Measurements from ENCODE around the gene LANCL3.

LANCL3 gene

GRCh38 chrX:37684973-37685372 lies 113.5 kb downstream of the LANCL3 start:
- DNase-seq, result no peak

GRCh38 chrX:37685381-37686359 lies 114.2 kb downstream of the LANCL3 start, which contains the start of gene XK:
Gene XK (plus strand): TSS chrX:37685791. CDS start chrX:37685962, 171 bp downstream.
- peak in 4 of 5 donors; percentile 1 to 29 (median 6) for DNase-seq

- no peak for DNase-seq
Measured at GRCh38 chrX:37686369-37686995, 115.0 kb downstream of the LANCL3 start.

- no peak for DNase-seq
Measured at GRCh38 chrX:37686996-37687395, 115.5 kb downstream of the LANCL3 start.

- no peak for DNase-seq
Measured at GRCh38 chrX:37690119-37690518, 118.7 kb downstream of the LANCL3 start.

GRCh38 chrX:37692918-37693317 lies 121.5 kb downstream of the LANCL3 start:
- DNase-seq, result no peak

GRCh38 chrX:37697169-37697760 lies 125.8 kb downstream of the LANCL3 start:
- DNase-seq, result no peak

GRCh38 chrX:37701588-37701987 lies 130.1 kb downstream of the LANCL3 start:
- no peak for DNase-seq

- no peak for DNase-seq
Measured at GRCh38 chrX:37711991-37712390, 140.5 kb downstream of the LANCL3 start.

- no peak for DNase-seq
Measured at GRCh38 chrX:37712458-37712857, 141.0 kb downstream of the LANCL3 start.

GRCh38 chrX:37714479-37714878 lies 143.0 kb downstream of the LANCL3 start:
- no peak for DNase-seq

- DNase-seq, result no peak
Measured at GRCh38 chrX:37716602-37717001, 145.1 kb downstream of the LANCL3 start.

- no peak for DNase-seq
Measured at GRCh38 chrX:37717708-37718107, 146.2 kb downstream of the LANCL3 start.

GRCh38 chrX:37722595-37722994 lies 151.1 kb downstream of the LANCL3 start:
- no peak for DNase-seq

- DNase-seq, result no peak
Measured at GRCh38 chrX:37726346-37726745, 154.9 kb downstream of the LANCL3 start.

Measured in T-helper 1 cell (primary cell).